ENCODE measurements around the gene DIS3L2.

Gene DIS3L2

DNA sequence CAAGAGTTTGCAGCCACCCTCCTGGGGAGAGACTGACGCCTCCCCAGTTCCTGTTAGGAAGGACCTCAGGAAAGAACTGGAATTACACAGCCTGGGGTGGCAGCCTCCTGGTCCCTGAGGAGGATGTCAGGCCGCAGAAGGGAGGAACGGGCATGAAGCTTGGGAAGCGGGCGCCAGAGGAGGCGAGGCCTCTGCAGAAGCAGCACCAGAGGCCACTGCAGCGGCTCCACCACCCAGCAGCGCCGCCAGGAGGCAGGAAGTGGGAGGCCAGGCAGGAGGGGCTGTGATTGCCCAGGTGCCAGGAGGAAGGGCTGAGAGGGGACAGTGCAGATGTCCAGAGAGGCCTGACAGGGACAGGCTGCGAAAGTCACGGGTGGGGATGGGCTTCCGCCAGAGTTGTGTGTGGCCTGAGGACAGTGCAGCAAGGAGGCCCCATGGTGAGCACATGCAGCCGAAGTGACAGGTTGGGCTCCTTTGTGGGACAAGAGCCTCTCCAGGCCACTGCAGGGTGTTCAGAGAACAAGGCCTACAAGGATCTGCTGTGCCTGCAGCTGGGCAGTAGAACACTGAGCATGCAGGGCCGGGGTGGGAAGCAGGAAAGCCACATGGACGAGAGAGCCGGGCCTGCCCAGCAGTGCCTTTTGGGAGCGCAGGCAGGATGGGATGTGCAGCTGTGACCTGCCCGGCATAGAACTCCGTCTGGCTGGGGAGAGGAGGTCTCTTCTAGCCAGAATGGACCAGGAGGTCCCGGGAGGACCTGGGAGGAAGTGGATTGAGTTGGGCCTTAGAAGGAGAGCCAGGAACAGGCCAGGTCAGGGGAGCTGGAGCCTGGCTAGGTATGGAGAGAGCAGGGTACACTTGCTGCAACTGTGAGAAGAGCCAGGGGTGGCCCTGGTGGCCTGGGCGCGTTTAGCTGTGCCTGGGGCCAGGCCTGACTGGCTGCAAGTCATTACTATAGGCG, 377.9 kb downstream of the DIS3L2 start:
- DNase-seq = no peak

DNA sequence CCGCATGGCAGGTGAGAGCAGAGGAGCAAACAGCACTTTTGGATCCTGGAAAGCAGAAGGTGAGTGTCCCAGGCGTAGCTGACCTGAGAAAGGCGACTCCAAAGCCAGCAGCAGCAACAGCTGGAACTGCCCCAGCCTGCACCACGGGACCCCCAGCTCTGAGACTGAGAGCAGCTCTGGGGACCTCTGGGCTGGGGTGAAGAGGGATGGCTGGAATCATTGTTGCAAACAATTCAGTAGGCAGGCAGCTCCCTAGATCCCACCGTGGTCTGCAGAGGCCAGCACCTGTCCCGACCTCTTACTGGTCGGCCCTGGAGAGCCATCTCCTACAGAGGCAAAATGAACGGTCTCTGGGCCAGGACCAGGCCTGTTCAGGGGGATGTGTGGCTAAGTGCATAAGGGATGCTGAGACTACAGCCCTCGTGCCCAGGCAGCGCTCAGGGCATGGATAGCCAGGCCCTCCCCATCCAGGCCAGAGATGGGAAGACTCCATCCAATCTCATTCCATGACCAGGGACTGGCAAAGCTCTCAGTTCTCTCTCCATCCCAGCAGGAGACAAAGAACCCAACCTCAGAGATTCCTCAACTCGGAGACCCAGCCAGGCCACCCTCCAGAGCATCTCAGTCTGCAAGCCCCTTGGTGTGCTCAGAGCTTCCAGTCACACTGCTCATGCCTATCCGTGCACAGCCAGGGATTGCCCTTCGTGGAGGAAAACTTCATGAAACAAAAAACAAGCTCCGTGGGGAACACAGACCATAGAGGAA, 378.8 kb downstream of the DIS3L2 start:
- no peak for DNase-seq

DNA sequence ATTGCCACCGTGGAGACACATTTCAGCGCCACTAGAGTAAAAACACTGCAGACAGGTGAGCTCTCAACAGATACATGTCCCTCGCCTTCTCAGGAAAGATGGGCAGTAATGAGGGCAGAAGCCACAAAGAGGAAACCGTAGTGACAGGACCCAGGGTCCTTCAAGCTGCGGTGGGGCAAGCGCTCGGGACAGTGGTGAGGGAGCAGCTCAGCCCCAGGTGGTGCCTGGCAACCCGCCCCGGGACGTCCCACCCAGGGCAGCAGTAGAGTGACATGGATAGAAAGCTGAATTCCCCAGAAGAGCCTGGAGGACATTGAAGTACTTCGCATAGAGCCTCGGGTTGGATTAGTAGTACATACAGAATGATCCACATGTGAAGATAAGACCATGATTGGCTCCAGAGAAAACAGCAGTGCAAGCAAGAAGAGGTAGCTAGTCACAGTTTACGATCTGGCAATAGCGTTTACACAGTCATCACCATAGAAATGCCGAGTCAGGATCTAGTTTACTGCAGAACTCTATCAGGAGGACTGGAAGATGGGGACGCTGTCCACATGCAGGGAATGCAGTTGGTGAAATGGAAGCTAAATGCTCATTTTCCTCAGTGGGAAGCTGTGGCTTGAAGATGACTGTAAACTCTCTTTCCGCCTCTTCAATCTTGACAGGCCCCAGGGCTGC, 379.7 kb downstream of the DIS3L2 start:
- DNase-seq = no peak

DNA sequence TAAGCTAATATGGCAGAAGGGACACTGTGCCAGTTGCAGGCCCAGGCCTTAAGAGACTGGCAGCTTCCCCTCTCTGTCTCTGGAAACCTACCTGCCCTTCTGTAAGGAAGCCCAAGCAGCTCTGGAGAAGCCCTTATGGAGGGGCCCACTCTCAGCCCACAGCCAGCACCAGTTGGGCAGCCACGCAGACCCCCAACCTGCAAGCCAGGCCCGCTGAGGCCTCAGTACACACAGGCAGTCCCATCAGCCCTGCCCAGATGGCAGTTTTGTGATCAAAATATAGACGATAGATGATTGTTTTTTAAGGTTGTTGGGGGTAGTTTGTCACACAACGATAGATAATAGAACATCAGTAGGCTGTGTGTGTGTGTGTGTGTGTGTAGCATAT, 380.2 kb downstream of the DIS3L2 start:
- DNase-seq = no peak

DNA sequence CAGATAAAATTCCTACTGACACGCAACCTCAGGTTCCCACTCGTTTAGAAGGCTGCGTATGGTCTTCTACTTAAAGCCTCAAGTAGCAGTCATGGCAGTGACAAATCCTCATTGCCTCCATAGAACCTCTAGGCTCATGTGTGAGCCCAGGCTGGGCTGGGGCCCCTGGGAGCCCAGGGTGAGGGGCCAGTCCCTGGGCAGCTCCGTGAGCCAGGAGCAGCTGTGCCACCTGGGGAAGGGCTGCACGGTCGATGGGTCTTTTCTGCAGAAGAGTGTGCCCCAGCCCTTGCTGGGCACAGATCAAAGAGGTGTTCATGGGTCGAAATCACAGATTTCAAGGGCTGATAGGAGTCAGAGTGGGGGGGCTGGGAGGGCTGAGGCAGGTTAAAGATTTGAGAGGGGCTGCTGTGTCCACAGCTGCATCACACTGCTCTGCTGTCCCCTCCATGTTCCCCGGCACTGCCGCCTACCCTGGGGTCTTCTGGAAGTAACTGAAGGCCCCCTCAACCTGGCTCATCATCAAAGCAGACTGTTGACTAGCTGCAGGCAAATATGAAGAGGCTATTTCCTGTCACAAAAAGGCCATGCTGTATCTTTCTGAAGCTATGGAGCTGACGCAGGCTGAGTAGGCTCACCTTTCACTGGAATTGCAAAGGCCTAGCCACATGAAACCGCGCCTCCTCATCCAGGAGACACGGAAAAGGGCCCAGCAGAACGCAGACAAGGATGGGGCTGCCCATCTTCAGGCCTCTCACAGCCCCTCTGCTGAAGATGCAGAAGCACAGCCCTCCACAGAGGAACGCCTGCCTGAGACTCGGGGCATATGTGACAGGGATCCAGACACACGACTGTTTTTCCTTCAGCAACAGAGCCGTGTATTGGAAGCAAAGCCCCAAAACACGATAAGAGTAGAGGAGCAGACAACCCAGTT, 381.4 kb downstream of the DIS3L2 start:
- no peak for DNase-seq

DNA sequence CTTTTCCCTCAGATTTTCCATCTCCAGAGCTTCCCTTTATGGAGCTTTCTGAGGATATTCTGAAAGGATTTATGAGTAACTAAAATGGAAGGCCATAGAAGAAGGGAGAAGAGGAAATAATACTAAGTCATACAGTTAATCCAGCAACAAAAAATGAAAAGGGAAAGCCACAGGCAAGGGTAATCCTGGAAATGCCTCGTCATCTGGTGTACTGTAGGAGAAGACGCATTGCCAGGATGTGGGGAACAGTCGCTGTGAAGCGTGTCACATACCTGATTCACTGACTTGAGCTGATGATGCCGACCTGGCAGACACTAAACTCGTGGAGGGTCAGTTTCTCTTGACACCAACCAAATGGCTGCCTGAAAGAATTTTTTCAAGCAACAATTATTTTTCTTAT, 382.3 kb downstream of the DIS3L2 start:
- no peak for DNase-seq

DNA sequence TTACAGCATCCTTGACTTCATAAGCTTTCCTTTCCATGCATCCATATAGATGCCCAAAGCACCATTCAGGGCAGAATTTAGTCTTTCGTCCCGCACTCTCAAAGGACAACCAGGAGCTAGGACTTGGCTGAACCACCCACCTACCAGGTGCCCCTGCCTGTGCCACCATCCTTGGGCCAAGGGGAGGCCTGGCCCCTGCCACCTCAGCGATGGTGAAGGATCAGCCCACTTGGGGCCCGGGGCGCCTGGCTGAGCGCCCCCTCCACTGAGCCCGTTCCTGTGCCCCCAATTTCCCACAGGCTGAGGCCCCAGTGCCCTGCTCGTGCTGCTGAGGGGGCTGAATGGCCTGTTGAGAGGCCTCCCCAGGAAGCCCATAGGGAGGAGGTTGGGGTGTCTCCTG, 383.7 kb downstream of the DIS3L2 start:
- no peak for DNase-seq

DNA sequence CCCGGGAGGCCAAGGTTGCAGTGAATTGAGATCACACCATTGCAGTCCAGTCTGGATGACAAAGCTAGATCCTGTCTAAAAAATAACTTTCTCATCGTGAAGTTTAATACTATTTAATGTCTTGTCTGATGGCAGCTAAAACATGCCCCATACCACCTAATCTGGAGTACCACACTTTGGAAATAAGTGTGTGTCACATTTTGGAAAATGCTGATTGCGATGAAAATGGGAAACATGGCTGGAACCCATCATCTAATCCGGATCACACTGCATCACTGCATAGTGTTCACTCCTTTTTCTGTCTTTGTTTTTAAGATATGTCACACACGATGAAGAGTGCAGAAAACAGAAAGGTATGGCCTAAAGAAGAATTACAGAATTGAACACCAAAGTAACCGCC, 385.9 kb downstream of the DIS3L2 start:
- no peak for DNase-seq

DNA sequence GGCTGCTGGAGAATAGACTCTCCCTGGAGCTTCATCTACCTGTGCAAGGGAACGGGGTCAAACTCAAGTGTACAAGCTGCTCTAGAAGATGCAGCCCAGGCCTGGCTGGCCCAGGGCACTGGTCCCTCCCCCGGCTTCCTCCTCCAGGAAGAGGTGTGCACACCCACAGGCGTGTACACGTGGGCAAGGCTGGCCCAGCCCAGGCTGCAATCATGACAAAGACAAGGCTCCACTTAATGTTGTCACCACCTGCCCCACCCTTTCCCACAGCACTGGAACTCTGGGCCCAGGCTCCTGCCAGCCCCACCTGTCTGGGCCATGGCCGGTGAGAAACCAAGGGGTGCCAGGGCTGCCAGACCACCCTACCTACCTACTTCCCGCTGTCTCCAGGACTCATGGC, 387.4 kb downstream of the DIS3L2 start:
- no peak for DNase-seq

DNA sequence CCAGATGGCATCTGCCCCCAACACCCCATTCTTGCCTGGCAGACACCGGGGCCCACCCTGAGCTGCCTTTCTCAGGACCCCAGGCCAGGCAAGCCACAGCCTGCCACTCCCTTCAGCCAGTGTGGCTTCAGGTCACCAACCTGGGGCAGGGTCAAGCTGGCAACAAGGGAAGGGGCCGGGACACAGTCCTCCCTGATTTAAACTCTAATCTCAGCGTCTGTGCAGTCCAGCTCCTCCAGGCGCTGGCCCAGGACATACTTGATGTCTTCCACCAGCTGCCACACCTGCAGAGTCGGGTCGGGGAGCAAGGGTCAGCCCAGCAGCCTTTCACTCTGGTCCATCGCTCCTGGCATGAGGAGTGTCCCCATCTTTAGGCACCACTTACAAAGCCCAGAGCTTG, 388.0 kb downstream of the DIS3L2 start:
- no peak for DNase-seq

DNA sequence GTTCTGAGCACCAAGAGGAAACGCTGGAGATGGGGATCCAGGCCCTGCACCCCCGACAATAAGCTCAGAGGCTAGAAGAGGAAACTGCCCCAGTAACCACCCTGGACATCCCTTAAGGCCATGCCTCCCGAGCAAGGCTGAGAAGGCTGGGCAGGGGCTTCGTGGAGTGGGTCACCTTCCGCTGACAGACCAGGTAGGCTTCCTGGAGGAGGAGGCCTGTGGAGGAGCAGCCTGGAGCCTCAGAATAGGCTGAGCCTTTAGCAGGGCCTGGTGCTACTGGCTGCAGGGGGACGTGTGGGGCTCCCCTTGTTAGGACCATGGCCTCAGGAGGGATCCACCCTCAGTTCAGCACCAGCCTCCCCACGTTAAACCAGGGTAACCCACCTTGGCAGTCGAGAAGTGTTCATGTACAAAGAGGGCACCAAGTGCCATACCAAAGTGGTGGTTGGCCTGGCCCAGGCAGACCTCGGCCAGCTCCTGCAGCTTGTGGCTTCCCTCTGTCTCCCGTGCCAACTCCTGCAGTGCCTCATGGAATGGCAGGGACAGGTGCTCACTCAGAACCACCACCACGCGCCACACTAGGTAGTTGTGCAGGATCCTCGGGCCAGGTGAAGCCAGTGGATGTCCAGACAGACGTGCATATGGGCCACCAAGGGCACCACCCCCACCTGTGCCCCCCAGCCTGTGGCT, 388.6 kb downstream of the DIS3L2 start:
- no peak for DNase-seq

DNA sequence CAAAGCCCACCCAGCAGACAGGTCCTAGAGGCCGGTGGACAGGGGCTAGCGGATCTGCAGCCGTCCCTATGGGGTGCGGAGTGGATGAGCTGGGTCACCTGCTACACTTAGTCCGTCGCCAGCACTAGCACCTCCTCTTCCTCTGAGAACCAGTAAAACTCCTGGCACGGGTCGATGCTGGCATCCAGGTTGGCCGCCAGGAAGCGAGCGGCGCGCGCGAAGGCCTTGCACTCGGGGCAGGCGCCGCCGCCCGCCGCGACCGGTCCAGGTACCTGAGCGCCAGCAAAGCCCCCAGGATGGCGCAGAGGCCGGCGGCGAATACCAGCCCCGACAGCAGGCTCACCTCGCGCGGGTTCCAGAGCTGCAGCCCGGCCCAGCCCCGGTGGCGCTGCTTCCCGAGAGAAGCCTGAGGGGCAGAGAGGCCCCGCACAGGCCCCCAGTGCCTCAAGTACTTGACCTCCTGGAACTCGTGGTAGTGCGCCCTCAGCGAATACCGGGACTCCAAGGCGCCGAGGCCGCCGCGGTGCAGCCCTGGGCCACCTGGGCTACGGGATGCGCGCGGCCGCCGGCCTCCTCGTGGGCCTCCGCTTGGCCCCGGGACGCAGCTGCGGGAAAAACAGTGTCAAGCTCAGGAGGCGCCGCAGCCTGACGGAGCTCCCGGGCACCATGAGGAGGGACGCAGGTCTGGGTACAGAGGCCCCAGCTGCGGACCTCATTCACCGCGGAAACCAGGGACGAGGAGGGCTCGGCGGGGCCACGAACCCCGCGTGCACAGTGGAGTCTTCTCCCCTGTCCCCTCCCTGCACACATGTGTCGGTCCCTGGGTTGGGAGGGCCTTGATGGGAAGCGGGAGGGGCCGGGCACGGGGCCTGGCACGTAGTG, 389.5 kb downstream of the DIS3L2 start:
- DNase-seq = no peak

DNA sequence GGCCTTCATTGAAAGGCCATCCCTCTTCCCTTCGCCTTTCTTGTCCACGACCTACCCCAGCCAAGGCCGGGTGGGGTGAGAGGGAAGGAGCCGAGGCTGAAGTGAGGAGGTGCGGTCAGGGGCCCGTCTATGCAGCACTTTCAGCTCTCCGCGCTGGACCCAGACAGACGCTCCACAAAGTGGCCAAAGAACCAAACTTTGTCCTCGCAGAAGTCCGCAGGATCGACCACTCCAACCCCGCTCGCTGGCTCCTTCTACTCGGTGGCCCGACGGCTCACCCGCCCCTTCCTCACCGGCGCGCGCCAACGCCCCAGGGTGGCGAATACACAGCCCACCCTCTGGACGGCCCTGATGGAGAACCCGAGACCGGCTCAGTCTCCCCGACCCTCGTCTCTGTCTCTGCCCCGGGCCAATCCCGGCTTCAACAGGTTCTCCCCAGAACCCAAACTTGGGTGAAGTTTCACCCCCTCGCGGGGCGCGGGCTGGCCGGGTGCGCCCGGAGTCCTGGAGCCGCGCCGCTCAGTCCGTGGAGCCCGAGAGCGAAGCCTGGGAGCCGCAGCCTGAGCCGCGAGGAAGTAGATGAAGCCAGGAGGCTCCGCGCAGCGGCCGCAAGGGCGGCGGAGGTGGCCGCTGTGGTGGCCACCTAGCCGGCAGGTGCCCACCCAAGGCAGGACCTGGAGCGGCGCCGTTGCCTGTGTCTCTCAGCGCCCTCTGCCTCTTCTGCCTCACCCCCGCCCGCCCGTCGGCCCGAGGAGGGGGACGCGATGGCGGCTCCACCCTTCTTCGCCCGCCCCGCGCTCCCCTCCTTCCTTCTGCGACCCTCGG, 390.4 kb downstream of the DIS3L2 start:
- no peak for DNase-seq

DNA sequence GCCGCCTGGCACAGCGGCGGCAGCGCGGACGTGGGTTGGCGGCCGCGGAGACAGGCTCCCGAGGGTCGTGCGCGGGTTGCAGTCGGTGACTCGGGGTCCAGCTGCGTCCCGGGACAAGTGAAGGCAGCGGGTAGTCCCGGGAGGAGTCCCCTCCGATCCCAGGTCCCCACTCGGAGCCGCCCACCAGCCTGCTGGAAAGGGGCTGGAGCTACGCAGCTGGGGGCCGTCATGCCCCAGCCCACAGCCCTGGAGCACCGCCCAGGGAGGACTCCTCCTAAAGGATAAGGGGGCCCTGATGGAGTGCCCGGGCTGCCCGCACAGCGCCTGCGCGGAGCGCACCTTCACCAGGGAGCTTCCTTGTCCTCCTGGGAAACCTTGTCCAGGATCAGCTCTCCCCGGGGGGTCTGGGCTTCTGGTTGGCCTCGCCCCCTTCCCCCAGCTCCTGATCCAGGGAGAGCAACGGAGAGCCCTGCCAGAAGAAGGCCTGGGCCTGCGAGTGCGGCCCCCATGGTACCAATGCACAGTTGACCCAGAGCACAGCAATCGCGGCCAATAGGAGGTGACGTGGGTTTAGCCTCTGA, 391.1 kb downstream of the DIS3L2 start:
- DNase-seq = no peak

DNA sequence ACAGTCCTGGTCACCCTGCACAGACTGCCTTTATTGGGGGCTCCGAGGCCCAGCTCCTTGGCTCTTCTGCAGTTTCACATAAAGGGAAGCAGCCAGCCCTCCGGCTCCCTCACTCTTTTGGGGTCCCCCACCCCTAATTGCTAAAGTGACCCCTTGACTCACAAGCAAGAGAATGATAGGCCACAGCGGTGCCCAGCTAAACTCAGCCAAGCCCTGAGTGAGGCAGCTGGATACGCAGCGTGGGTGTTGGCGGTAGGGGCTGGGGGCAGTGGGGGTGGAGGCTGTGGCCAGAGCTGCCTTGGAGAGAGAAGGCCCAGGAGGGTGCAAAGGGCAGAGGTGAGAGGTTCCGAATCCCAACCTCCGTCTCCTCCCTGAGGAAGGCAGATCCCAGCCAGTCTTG, 391.6 kb downstream of the DIS3L2 start:
- DNase-seq = no peak

DNA sequence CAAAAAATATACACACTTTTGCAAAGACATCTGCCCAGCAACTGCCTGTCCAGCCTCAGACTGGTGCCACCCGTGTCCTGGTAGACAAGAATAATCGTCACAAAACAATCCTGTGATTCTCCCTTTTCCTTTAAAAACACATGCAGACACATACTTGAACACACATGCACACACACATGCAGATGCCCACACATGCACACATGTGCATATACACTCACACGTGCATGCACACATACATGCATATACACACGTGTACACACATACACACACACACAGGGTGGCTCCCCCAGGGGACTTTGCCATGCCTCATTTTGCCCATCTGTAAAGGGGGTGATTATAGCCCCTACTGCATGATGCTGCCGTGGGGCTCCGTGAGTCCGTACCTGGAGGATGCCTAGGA, 392.1 kb downstream of the DIS3L2 start:
- DNase-seq = no peak

DNA sequence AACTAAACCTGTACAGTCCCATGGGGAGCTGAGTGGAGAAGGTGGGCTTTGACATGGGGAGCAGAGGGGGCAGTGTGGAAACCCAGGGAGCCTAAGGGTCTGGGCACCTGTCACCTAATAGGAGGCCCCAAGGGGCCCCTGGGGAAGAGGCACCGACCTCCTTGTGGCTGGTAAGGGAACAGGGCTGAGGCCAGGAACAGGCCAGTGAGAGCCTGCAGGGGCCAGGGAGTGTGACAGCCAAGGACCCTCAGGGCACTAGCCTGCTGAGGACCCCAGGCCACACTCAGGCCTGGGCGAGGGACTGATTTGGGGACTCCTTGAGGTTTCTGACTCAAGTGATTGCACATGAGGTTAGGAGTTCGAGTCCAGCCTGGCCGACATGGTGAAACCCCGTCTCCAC, 392.6 kb downstream of the DIS3L2 start:
- DNase-seq = no peak

DNA sequence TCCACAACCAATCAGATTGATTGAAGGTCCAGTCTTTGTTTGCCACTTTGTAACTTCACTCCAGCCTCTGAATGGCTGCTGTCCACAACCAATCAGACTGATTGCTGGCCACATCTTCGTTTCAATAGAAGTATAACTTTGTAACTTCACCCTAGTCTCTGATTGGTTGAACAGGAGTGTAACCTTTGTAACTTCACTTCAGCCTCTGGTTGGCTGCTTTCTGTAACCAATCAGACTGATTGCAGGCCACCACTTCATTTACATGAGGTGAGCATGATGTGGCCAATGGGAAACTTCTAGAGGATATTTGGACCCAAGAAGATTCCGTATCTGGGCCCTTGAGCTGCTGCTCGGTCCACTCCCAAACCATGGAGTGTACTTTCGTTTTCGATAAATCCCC, 400.1 kb downstream of the DIS3L2 start:
- no peak for DNase-seq

DNA sequence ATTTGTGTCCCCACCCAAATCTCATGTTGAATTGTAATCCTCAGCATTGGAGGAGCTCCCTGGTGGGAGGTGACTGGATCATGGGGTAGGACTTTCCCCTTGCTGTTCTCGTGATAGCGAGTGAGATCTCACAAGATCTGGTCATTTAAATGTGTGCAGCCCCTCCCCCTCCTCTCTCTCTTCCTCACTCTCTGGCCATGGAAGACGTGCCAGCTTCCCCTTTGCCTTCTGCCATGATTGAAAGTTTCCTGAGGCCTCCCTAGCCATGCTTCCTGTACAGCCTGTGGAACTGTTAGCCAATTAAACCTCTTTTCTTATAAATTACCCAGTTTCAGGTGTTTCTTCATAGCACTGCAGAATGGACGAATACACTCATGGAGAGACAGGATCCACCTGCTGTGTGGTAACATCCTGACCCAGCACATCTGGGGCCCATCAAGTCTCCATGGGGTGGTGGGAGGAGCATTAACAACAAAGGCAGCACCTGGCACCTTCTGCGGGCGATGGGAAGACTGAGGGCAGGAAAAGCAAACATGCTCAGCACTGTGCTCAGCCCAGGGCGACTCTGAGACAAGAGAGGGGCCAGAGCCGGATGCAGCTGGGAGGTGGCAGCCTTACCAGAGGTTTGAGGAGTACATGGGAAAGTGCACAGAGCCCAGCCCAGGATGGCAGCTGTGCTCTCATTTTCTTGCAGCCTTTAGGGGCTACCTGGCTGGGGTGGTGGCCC, 400.8 kb downstream of the DIS3L2 start:
- DNase-seq = no peak

Measured in activated CD4-positive, CD25-positive, alpha-beta regulatory T cell (primary cell).